ENCODE data around the gene NXNL1. TPM values are rescaled to one million over a fixed set of nuclear protein-coding genes. Genes with fewer than 3 reads are reported as not detected.

NXNL1 gene
- total RNA-seq, 1 experiment from 2014 or later: not detected

DNA sequence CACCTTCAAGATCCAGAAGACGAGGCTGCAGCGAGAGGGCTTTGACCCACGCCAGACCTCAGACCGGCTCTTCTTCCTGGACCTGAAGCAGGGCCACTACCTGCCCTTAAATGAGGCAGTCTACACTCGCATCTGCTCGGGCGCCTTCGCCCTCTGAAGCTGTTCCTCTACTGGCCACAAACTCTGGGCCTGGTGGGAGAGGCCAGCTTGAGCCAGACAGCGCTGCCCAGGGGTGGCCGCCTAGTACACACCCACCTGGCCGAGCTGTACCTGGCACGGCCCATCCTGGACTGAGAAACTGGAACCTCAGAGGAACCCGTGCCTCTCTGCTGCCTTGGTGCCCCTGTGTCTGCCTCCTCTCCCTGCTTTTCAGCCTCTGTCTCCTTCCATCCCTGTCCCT is 43.7 kb upstream of the NXNL1 start:
- Histone ChIP-seq H3K36me3 (ENCODE audit: control insufficient read depth in 1 of 2, insufficient read depth in 2 of 2, low read length in 2 of 2) (no peaks in the 10 kb centered on the region; a peak in 1 of 4 replicates), H2AFZ (ENCODE audit: low read depth, low read length, poor library complexity, severe bottlenecking) (no peak overlapping the region), H3K4me2 (ENCODE audit: low read length) (no peak overlapping the region), H4K20me1 (ENCODE audit: insufficient read depth) (no peaks in the 10 kb centered on the region), H3K4me1 (ENCODE audit: control insufficient read depth in 1 of 2, insufficient read depth in 2 of 2, low read length in 2 of 2) (peaks cover 30 to 45% of the 10 kb centered on the region in 2 experiments), H3K9ac (ENCODE audit: low read length) (no peak overlapping the region), H3K27ac (ENCODE audit: low read depth, low read length) (peak overlapping the region; percentile 40; the same call in 1 of the 2 replicates), H3K27me3 (ENCODE audit: insufficient read depth, low read length) (no peaks in the 10 kb centered on the region), H3K79me2 (ENCODE audit: insufficient read depth, low read length) (peaks cover 52% of the 10 kb centered on the region), H3K9me3 (ENCODE audit: control insufficient read depth in 1 of 2, insufficient read depth in 1 of 2, low read depth in 1 of 2, low read length in 2 of 2) (no peaks in the 10 kb centered on the region), H3K9me2 (ENCODE audit: insufficient read depth) (no peaks in the 10 kb centered on the region), H3K4me3 (replicated peaks in 1 of 2; ENCODE audit: low read depth in 1 of 2, low read length in 2 of 2) (no peak overlapping the region)
- RAD21 ChIA-PET (ENCODE audit: low non-redundant PET in 1 of 2, low total read pairs in 2 of 2, uncharacterized antibody in 2 of 2, unreplicated experiment in 2 of 2): no interaction called here
- TF ChIP-seq SIN3A (IDR thresholded peaks at IDR 0.05; ENCODE audit: low read depth) (no peak), POLR2AphosphoS5 (IDR thresholded peaks at IDR 0.05; ENCODE audit: low read depth, low read length) (peak; percentile 43)
- ATAC-seq (no peak), DNase-seq (ENCODE audit: low read depth, low spot score) (no peak)
- POLR2A ChIA-PET: interaction anchor here (1.1 kb wide), 1 partner anchor 72 kb away, joined by 3 read pairs; no protein-coding TSS in a partner anchor
- intact Hi-C loops (cut with micrococcal nuclease): no loop called here
- BruUV-seq (replicated peaks): no TSS peak
- CTCF ChIA-PET: interaction anchor here (1.6 kb wide), 1 partner anchor 9 kb away, joined by 8 read pairs; no protein-coding TSS in a partner anchor

DNA sequence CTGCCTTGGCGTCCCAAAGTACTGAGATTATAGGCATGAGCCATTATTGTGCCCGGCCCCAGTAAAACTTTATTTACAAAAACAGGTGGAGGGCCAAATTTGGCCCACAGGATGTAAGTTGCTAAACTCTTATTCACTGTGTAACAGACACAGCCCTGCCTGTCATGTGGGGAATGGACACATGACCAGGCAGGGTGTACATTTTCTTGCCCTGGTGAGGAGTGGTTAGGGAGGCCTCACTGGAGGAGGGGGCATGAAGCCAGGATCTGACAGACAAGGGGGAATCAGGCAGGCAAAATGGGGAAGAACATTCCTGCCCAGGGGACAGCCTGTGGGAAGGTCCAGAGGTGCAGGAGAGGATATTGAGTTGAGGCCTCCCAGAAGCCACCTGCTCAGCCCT is 43.3 kb upstream of the NXNL1 start:
- intact Hi-C loops (cut with micrococcal nuclease): no loop called here
- Histone ChIP-seq H3K27ac (ENCODE audit: low read depth, low read length) (peak overlapping the region; percentile 40; the same call in 1 of the 2 replicates), H3K9ac (ENCODE audit: low read length) (no peak overlapping the region), H3K4me1 (ENCODE audit: control insufficient read depth in 1 of 2, insufficient read depth in 2 of 2, low read length in 2 of 2) (peaks cover 27 to 43% of the 10 kb centered on the region in 2 experiments), H3K27me3 (ENCODE audit: insufficient read depth, low read length) (no peaks in the 10 kb centered on the region), H3K36me3 (ENCODE audit: control insufficient read depth in 1 of 2, insufficient read depth in 2 of 2, low read length in 2 of 2) (no peaks in the 10 kb centered on the region; a peak in 1 of 4 replicates), H3K9me2 (ENCODE audit: insufficient read depth) (no peaks in the 10 kb centered on the region), H3K4me2 (ENCODE audit: low read length) (no peak overlapping the region), H3K4me3 (replicated peaks in 1 of 2; ENCODE audit: low read depth in 1 of 2, low read length in 2 of 2) (no peak overlapping the region), H2AFZ (ENCODE audit: low read depth, low read length, poor library complexity, severe bottlenecking) (no peak overlapping the region), H4K20me1 (ENCODE audit: insufficient read depth) (no peaks in the 10 kb centered on the region), H3K9me3 (ENCODE audit: control insufficient read depth in 1 of 2, insufficient read depth in 1 of 2, low read depth in 1 of 2, low read length in 2 of 2) (no peaks in the 10 kb centered on the region), H3K79me2 (ENCODE audit: insufficient read depth, low read length) (peaks cover 47% of the 10 kb centered on the region)
- ChIA-PET POLR2A (no interaction called here), CTCF (no interaction called here), RAD21 (ENCODE audit: low non-redundant PET in 1 of 2, low total read pairs in 2 of 2, uncharacterized antibody in 2 of 2, unreplicated experiment in 2 of 2) (no interaction called here)
- BruUV-seq (replicated peaks): no TSS peak
- no peak for DNase-seq (ENCODE audit: low read depth, low spot score)
- no peak for ATAC-seq
- TF ChIP-seq ELF1 (IDR thresholded peaks at IDR 0.05; ENCODE audit: borderline replicate concordance, low read depth) (no peak), CEBPB (IDR thresholded peaks at IDR 0.05; ENCODE audit: low read depth) (no peak), JUND (IDR thresholded peaks at IDR 0.05) (no peak), SRF (IDR thresholded peaks at IDR 0.05; ENCODE audit: low read depth) (no peak), YY1 (IDR thresholded peaks at IDR 0.05; ENCODE audit: extremely low read depth, insufficient replicate concordance, low read depth, low read length) (no peak), POLR2AphosphoS5 (IDR thresholded peaks at IDR 0.05; ENCODE audit: low read depth, low read length) (no peak), EGR1 (IDR thresholded peaks at IDR 0.05; ENCODE audit: low read depth) (no peak), ZFX (IDR thresholded peaks at IDR 0.05) (no peak), RAD21 (IDR thresholded peaks at IDR 0.05; ENCODE audit: low read depth) (no peak), EZH2phosphoT487 (IDR thresholded peaks at IDR 0.05; ENCODE audit: borderline replicate concordance) (no peak), ZNF274 (IDR thresholded peaks at IDR 0.05; ENCODE audit: low read depth, low read length) (no peak), SIN3A (IDR thresholded peaks at IDR 0.05; ENCODE audit: low read depth) (no peak), FOSL1 (IDR thresholded peaks at IDR 0.05; ENCODE audit: low read depth) (no peak)
- TF ChIP-seq, protein P1, sequence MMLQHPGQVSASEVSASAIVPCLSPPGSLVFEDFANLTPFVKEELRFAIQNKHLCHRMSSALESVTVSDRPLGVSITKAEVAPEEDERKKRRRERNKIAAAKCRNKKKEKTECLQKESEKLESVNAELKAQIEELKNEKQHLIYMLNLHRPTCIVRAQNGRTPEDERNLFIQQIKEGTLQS (IDR thresholded peaks at IDR 0.05): no peak
- TF ChIP-seq, protein P2, sequence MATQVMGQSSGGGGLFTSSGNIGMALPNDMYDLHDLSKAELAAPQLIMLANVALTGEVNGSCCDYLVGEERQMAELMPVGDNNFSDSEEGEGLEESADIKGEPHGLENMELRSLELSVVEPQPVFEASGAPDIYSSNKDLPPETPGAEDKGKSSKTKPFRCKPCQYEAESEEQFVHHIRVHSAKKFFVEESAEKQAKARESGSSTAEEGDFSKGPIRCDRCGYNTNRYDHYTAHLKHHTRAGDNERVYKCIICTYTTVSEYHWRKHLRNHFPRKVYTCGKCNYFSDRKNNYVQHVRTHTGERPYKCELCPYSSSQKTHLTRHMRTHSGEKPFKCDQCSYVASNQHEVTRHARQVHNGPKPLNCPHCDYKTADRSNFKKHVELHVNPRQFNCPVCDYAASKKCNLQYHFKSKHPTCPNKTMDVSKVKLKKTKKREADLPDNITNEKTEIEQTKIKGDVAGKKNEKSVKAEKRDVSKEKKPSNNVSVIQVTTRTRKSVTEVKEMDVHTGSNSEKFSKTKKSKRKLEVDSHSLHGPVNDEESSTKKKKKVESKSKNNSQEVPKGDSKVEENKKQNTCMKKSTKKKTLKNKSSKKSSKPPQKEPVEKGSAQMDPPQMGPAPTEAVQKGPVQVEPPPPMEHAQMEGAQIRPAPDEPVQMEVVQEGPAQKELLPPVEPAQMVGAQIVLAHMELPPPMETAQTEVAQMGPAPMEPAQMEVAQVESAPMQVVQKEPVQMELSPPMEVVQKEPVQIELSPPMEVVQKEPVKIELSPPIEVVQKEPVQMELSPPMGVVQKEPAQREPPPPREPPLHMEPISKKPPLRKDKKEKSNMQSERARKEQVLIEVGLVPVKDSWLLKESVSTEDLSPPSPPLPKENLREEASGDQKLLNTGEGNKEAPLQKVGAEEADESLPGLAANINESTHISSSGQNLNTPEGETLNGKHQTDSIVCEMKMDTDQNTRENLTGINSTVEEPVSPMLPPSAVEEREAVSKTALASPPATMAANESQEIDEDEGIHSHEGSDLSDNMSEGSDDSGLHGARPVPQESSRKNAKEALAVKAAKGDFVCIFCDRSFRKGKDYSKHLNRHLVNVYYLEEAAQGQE (IDR thresholded peaks at IDR 0.05; ENCODE audit: low read depth): no peak
- TF ChIP-seq, protein P3, sequence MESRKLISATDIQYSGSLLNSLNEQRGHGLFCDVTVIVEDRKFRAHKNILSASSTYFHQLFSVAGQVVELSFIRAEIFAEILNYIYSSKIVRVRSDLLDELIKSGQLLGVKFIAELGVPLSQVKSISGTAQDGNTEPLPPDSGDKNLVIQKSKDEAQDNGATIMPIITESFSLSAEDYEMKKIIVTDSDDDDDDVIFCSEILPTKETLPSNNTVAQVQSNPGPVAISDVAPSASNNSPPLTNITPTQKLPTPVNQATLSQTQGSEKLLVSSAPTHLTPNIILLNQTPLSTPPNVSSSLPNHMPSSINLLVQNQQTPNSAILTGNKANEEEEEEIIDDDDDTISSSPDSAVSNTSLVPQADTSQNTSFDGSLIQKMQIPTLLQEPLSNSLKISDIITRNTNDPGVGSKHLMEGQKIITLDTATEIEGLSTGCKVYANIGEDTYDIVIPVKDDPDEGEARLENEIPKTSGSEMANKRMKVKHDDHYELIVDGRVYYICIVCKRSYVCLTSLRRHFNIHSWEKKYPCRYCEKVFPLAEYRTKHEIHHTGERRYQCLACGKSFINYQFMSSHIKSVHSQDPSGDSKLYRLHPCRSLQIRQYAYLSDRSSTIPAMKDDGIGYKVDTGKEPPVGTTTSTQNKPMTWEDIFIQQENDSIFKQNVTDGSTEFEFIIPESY (IDR thresholded peaks at IDR 0.05; ENCODE audit: extremely low read depth, insufficient replicate concordance, low read length): no peak
